WTC11 (cell line): ENCODE data around the gene STXBP3. TPM values are rescaled to one million over a fixed set of nuclear protein-coding genes. Genes with fewer than 3 reads are reported as not detected.

Source experiments
- ATAC-seq: fragments of 200-7000 bp; cut with Tn5 transposase; 2 replicates; pipeline ENCODE4 v1.10.0; 2021; ENCODE audit warnings: mild to moderate bottlenecking, moderate library complexity
- CTCF ChIA-PET: fragments of 300-600 bp; sonication (Branson Sonifier 250); formaldehyde crosslinking; loops from one replicate; lab custom pipeline; 2021; ENCODE audit warnings: antibody characterized with exemption; lab: Charles Lee
- POLR2A ChIA-PET: fragments of 350-600 bp; sonication (Branson Sonifier 250); formaldehyde crosslinking; loops from one replicate; lab custom pipeline; 2021; ENCODE audit warnings: antibody characterized with exemption; lab: Charles Lee
- DNase-seq: peaks from one replicate; pipeline ENCODE4 v3.0.0; 2021; ENCODE audit warnings: low spot score
- H3K27ac Mint-ChIP-seq: 2 replicates; pipeline ENCODE4 v1.8.0; 2021; ENCODE audit warnings: mixed read lengths
- H3K27me3 Mint-ChIP-seq: 2 replicates; pipeline ENCODE4 v1.8.0; 2021; ENCODE audit warnings: low read depth, mild to moderate bottlenecking, moderate library complexity, mixed read lengths
- H3K36me3 Mint-ChIP-seq: 2 replicates; pipeline ENCODE4 v1.8.0; 2021; ENCODE audit warnings: mixed read lengths
- H3K4me1 Mint-ChIP-seq: 2 replicates; pipeline ENCODE4 v1.8.0; 2022; ENCODE audit warnings: mixed read lengths
- H3K4me3 Mint-ChIP-seq: 2 replicates; pipeline ENCODE4 v1.8.0; 2021; ENCODE audit warnings: mild to moderate bottlenecking, moderate library complexity, mixed read lengths
- H3K9me3 Mint-ChIP-seq: 2 replicates; pipeline ENCODE4 v1.8.0; 2021; ENCODE audit warnings: mixed read lengths
- AFF4 ChIP-seq: sonication (generic); formaldehyde crosslinking; IDR thresholded peaks from 2 replicates; pipeline ENCODE4 v1.8.1; 2023; ENCODE audit warnings: mild to moderate bottlenecking, missing genetic modification reagents, borderline replicate concordance
- AR ChIP-seq: fragments of 250-450 bp; sonication (Bioruptor Pico); IDR thresholded peaks from 2 replicates; pipeline ENCODE4 v1.9.0; 2021; ENCODE audit warnings: mild to moderate bottlenecking
- ELF4 ChIP-seq: sonication (generic); formaldehyde crosslinking; IDR thresholded peaks from 2 replicates; pipeline ENCODE4 v1.8.1; 2022; ENCODE audit warnings: low read depth, mild to moderate bottlenecking, moderate library complexity, missing genetic modification reagents
- ETV6 ChIP-seq: sonication (generic); formaldehyde crosslinking; IDR thresholded peaks from 2 replicates; pipeline ENCODE4 v1.8.1; 2022; ENCODE audit warnings: mild to moderate bottlenecking, missing genetic modification reagents
- FOXP4 ChIP-seq: sonication (generic); formaldehyde crosslinking; IDR thresholded peaks from 2 replicates; pipeline ENCODE4 v1.8.0; 2022; ENCODE audit warnings: mild to moderate bottlenecking, missing genetic modification reagents
- MAX ChIP-seq: sonication (generic); formaldehyde crosslinking; IDR thresholded peaks from 2 replicates; pipeline ENCODE4 v1.8.0; 2022; ENCODE audit warnings: mild to moderate bottlenecking, missing genetic modification reagents
- MLX ChIP-seq: sonication (generic); formaldehyde crosslinking; IDR thresholded peaks from 2 replicates; pipeline ENCODE4 v1.8.1; 2023; ENCODE audit warnings: mild to moderate bottlenecking, missing genetic modification reagents, moderate library complexity
- MXD4 ChIP-seq: fragments of 250-450 bp; sonication (Bioruptor Pico); IDR thresholded peaks from 2 replicates; pipeline ENCODE4 v1.8.0; 2021; ENCODE audit warnings: mild to moderate bottlenecking, moderate library complexity, borderline replicate concordance
- NFATC4 ChIP-seq: fragments of 250-450 bp; sonication (Bioruptor Pico); IDR thresholded peaks from 2 replicates; pipeline ENCODE4 v1.9.0; 2021; ENCODE audit warnings: mild to moderate bottlenecking
- STAT6 ChIP-seq: sonication (generic); formaldehyde crosslinking; conservative IDR thresholded peaks from 2 replicates; pipeline ENCODE4 v1.8.1; 2023; ENCODE audit warnings: mild to moderate bottlenecking, low read depth, missing genetic modification reagents, moderate library complexity
- ZNF138 ChIP-seq: sonication (generic); formaldehyde crosslinking; conservative IDR thresholded peaks from 2 replicates; pipeline ENCODE4 v1.8.1; 2022; ENCODE audit warnings: mild to moderate bottlenecking, moderate library complexity, missing genetic modification reagents
- ZNF232 ChIP-seq: sonication (generic); formaldehyde crosslinking; IDR thresholded peaks from 2 replicates; pipeline ENCODE4 v1.8.0; 2022; ENCODE audit warnings: mild to moderate bottlenecking, missing genetic modification reagents
- ZNF281 ChIP-seq: sonication (generic); formaldehyde crosslinking; IDR thresholded peaks from 2 replicates; pipeline ENCODE4 v1.8.0; 2023; ENCODE audit warnings: mild to moderate bottlenecking, missing genetic modification reagents
- ZNF396 ChIP-seq: fragments of 250-450 bp; sonication (Bioruptor Pico); IDR thresholded peaks from 2 replicates; pipeline ENCODE4 v1.8.0; 2021; ENCODE audit warnings: mild to moderate bottlenecking, moderate library complexity, borderline replicate concordance
- ZNF416 ChIP-seq: fragments of 250-450 bp; sonication (Bioruptor Pico); IDR thresholded peaks from 2 replicates; pipeline ENCODE4 v1.9.0; 2021; ENCODE audit warnings: mild to moderate bottlenecking, inconsistent platforms
- total RNA-seq: library from RNA; stranded (reverse); gene quantifications from 3 replicates; pipeline ENCODE4 v1.2.3, GENCODE V29; 2021

Gene STXBP3
- total RNA-seq, 1 experiment from 2014 or later, result 26.1 TPM

- TF ChIP-seq AR (CRISPR knock-in tag), result no peak
- ATAC-seq (no peak), DNase-seq (no peak)
- no peaks in the 10 kb centered on the region for H3K36me3 Mint-ChIP-seq
- H3K27ac Mint-ChIP-seq, result no peak overlapping the region
- no peak overlapping the region for H3K4me3 Mint-ChIP-seq
- ChIA-PET POLR2A (no interaction called here), CTCF (no interaction called here)
- no peaks in the 10 kb centered on the region for H3K9me3 Mint-ChIP-seq
- H3K27me3 Mint-ChIP-seq, result no peaks in the 10 kb centered on the region
- H3K4me1 Mint-ChIP-seq, result no peaks in the 10 kb centered on the region
These were observed 18.0 kb upstream of the STXBP3 start for GRCh38 chr1:108728327-108728923.

GRCh38 chr1:108729481-108729880 lies 17.0 kb upstream of the STXBP3 start:
- ATAC-seq (no peak), DNase-seq (no peak)
- Mint-ChIP-seq H3K27ac (no peak overlapping the region), H3K36me3 (no peaks in the 10 kb centered on the region), H3K9me3 (no peaks in the 10 kb centered on the region), H3K27me3 (no peaks in the 10 kb centered on the region), H3K4me3 (no peak overlapping the region), H3K4me1 (no peaks in the 10 kb centered on the region)
- CTCF ChIA-PET, result no interaction called here
- POLR2A ChIA-PET, result no interaction called here
- no peak for TF ChIP-seq ZNF281 (CRISPR knock-in tag)
- no peak for TF ChIP-seq ZNF396 (CRISPR knock-in tag)
- TF ChIP-seq MAX (CRISPR knock-in tag), result no peak
- TF ChIP-seq STAT6 (CRISPR knock-in tag), result no peak
- no peak for TF ChIP-seq ETV6 (CRISPR knock-in tag)
- TF ChIP-seq MXD4, result no peak
- TF ChIP-seq ZNF232 (CRISPR knock-in tag), result no peak
- no peak for TF ChIP-seq NFATC4
- no peak for TF ChIP-seq AFF4 (CRISPR knock-in tag)
- no peak for TF ChIP-seq ELF4 (CRISPR knock-in tag)
- no peak for TF ChIP-seq ZNF416 (CRISPR knock-in tag)
- no peak for TF ChIP-seq ZNF138
- TF ChIP-seq FOXP4 (CRISPR knock-in tag), result no peak
- no peak for TF ChIP-seq MLX (CRISPR knock-in tag)
